ENCODE results near the gene NUDT1. TPM values are rescaled to one million over a fixed set of nuclear protein-coding genes. Genes with fewer than 3 reads are reported as not detected.

The NUDT1 gene
- total and polyA plus RNA-seq, 2 experiments from 2014 or later = 54.5 to 163 TPM

DNA sequence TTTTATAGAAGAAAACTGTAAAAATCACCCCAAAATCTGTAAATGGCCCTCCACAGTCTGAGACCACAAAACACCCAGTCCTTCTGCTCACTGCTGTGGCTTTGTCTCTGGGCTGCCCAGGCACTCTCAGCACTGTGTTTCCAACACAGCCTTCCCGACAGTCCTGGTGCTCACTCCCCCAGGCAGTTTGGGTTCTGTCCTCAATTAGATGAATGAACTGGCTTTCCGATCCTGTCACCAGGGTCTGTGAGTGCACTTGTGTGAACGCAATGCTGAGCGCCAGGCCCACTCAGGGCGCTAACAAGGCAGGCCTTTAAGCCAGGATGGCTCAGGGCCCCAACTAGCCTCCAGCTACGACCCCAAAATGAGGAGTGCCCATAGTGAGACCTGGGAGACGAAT is 12.6 kb upstream of the NUDT1 start:
- Mint-ChIP-seq H3K36me3 (ENCODE audit: low read depth) (peaks cover 59% of the 10 kb centered on the region), H3K4me3 (no peak overlapping the region), H3K4me1 (peaks cover 12% of the 10 kb centered on the region), H3K27ac (no peak overlapping the region), H3K9me3 (no peaks in the 10 kb centered on the region), H3K27me3 (ENCODE audit: insufficient read depth, low read depth, poor library complexity) (peaks cover 15% of the 10 kb centered on the region)
- no peaks in the 10 kb centered on the region for H3K27me3 ChIP-seq (ENCODE audit: insufficient read depth)
- peaks cover 2% of the 10 kb centered on the region; the same call in 1 of the 2 replicates for H3F3A ChIP-seq (replicated peaks; ENCODE audit: low read depth)
- H3K4me1 ChIP-seq (ENCODE audit: insufficient read depth) = peaks cover 18% of the 10 kb centered on the region
- peaks cover 68% of the 10 kb centered on the region for H3K79me2 ChIP-seq (replicated peaks; ENCODE audit: insufficient read depth)
- peaks cover 3% of the 10 kb centered on the region; the same call in 1 of the 2 replicates for H3K36me3 ChIP-seq (ENCODE audit: insufficient read depth)
- ATAC-seq (no peak), DNase-seq (ENCODE audit: low spot score) (no peak)
- no peak overlapping the region for H3K4me3 ChIP-seq
- no peak overlapping the region for H2AFZ ChIP-seq
- no peak overlapping the region for H3K4me2 ChIP-seq
- H3K9me2 ChIP-seq (ENCODE audit: insufficient read depth) = no peaks in the 10 kb centered on the region
- no peak overlapping the region for H3K27ac ChIP-seq (ENCODE audit: low read depth)
- TF ChIP-seq, protein P1, sequence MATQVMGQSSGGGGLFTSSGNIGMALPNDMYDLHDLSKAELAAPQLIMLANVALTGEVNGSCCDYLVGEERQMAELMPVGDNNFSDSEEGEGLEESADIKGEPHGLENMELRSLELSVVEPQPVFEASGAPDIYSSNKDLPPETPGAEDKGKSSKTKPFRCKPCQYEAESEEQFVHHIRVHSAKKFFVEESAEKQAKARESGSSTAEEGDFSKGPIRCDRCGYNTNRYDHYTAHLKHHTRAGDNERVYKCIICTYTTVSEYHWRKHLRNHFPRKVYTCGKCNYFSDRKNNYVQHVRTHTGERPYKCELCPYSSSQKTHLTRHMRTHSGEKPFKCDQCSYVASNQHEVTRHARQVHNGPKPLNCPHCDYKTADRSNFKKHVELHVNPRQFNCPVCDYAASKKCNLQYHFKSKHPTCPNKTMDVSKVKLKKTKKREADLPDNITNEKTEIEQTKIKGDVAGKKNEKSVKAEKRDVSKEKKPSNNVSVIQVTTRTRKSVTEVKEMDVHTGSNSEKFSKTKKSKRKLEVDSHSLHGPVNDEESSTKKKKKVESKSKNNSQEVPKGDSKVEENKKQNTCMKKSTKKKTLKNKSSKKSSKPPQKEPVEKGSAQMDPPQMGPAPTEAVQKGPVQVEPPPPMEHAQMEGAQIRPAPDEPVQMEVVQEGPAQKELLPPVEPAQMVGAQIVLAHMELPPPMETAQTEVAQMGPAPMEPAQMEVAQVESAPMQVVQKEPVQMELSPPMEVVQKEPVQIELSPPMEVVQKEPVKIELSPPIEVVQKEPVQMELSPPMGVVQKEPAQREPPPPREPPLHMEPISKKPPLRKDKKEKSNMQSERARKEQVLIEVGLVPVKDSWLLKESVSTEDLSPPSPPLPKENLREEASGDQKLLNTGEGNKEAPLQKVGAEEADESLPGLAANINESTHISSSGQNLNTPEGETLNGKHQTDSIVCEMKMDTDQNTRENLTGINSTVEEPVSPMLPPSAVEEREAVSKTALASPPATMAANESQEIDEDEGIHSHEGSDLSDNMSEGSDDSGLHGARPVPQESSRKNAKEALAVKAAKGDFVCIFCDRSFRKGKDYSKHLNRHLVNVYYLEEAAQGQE (IDR thresholded peaks at IDR 0.05; ENCODE audit: unreplicated experiment) = no peak
- TF ChIP-seq, protein P2, sequence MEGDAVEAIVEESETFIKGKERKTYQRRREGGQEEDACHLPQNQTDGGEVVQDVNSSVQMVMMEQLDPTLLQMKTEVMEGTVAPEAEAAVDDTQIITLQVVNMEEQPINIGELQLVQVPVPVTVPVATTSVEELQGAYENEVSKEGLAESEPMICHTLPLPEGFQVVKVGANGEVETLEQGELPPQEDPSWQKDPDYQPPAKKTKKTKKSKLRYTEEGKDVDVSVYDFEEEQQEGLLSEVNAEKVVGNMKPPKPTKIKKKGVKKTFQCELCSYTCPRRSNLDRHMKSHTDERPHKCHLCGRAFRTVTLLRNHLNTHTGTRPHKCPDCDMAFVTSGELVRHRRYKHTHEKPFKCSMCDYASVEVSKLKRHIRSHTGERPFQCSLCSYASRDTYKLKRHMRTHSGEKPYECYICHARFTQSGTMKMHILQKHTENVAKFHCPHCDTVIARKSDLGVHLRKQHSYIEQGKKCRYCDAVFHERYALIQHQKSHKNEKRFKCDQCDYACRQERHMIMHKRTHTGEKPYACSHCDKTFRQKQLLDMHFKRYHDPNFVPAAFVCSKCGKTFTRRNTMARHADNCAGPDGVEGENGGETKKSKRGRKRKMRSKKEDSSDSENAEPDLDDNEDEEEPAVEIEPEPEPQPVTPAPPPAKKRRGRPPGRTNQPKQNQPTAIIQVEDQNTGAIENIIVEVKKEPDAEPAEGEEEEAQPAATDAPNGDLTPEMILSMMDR (conservative IDR thresholded peaks at IDR 0.05; ENCODE audit: low read depth in 2 of 2) = no peak
- no peak for TF ChIP-seq NANOG (IDR thresholded peaks at IDR 0.05; ENCODE audit: borderline replicate concordance)
- no peak for TF ChIP-seq CREB1 (CRISPR knock-in tag; IDR thresholded peaks at IDR 0.05; ENCODE audit: low read depth)
- no peak for TF ChIP-seq EZH2 (IDR thresholded peaks at IDR 0.05; ENCODE audit: low read depth, unreplicated experiment)
- no peak for TF ChIP-seq JUNB (IDR thresholded peaks at IDR 0.05; ENCODE audit: unreplicated experiment)
- no peak for TF ChIP-seq ZNF331 (CRISPR knock-in tag; IDR thresholded peaks at IDR 0.05; ENCODE audit: low read depth)
- no peak for TF ChIP-seq EZH2phosphoT487 (IDR thresholded peaks at IDR 0.05; ENCODE audit: unreplicated experiment)
- TF ChIP-seq ZNF114 (CRISPR knock-in tag; IDR thresholded peaks at IDR 0.05) = no peak
- no peak for TF ChIP-seq STAT1 (IDR thresholded peaks at IDR 0.05; ENCODE audit: unreplicated experiment)
- TF ChIP-seq, protein P3, sequence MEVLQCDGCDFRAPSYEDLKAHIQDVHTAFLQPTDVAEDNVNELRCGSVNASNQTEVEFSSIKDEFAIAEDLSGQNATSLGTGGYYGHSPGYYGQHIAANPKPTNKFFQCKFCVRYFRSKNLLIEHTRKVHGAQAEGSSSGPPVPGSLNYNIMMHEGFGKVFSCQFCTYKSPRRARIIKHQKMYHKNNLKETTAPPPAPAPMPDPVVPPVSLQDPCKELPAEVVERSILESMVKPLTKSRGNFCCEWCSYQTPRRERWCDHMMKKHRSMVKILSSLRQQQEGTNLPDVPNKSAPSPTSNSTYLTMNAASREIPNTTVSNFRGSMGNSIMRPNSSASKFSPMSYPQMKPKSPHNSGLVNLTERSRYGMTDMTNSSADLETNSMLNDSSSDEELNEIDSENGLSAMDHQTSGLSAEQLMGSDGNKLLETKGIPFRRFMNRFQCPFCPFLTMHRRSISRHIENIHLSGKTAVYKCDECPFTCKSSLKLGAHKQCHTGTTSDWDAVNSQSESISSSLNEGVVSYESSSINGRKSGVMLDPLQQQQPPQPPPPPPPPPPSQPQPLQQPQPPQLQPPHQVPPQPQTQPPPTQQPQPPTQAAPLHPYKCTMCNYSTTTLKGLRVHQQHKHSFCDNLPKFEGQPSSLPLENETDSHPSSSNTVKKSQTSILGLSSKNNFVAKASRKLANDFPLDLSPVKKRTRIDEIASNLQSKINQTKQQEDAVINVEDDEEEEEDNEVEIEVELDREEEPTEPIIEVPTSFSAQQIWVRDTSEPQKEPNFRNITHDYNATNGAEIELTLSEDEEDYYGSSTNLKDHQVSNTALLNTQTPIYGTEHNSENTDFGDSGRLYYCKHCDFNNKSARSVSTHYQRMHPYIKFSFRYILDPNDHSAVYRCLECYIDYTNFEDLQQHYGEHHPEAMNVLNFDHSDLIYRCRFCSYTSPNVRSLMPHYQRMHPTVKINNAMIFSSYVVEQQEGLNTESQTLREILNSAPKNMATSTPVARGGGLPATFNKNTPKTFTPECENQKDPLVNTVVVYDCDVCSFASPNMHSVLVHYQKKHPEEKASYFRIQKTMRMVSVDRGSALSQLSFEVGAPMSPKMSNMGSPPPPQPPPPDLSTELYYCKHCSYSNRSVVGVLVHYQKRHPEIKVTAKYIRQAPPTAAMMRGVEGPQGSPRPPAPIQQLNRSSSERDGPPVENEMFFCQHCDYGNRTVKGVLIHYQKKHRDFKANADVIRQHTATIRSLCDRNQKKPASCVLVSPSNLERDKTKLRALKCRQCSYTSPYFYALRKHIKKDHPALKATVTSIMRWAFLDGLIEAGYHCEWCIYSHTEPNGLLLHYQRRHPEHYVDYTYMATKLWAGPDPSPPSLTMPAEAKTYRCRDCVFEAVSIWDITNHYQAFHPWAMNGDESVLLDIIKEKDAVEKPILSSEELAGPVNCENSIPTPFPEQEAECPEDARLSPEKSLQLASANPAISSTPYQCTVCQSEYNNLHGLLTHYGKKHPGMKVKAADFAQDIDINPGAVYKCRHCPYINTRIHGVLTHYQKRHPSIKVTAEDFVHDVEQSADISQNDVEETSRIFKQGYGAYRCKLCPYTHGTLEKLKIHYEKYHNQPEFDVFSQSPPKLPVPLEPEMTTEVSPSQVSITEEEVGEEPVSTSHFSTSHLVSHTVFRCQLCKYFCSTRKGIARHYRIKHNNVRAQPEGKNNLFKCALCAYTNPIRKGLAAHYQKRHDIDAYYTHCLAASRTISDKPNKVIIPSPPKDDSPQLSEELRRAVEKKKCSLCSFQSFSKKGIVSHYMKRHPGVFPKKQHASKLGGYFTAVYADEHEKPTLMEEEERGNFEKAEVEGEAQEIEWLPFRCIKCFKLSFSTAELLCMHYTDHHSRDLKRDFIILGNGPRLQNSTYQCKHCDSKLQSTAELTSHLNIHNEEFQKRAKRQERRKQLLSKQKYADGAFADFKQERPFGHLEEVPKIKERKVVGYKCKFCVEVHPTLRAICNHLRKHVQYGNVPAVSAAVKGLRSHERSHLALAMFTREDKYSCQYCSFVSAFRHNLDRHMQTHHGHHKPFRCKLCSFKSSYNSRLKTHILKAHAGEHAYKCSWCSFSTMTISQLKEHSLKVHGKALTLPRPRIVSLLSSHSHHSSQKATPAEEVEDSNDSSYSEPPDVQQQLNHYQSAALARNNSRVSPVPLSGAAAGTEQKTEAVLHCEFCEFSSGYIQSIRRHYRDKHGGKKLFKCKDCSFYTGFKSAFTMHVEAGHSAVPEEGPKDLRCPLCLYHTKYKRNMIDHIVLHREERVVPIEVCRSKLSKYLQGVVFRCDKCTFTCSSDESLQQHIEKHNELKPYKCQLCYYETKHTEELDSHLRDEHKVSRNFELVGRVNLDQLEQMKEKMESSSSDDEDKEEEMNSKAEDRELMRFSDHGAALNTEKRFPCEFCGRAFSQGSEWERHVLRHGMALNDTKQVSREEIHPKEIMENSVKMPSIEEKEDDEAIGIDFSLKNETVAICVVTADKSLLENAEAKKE (CRISPR knock-in tag; IDR thresholded peaks at IDR 0.05) = no peak
- TF ChIP-seq, protein P4, sequence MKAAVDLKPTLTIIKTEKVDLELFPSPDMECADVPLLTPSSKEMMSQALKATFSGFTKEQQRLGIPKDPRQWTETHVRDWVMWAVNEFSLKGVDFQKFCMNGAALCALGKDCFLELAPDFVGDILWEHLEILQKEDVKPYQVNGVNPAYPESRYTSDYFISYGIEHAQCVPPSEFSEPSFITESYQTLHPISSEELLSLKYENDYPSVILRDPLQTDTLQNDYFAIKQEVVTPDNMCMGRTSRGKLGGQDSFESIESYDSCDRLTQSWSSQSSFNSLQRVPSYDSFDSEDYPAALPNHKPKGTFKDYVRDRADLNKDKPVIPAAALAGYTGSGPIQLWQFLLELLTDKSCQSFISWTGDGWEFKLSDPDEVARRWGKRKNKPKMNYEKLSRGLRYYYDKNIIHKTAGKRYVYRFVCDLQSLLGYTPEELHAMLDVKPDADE (IDR thresholded peaks at IDR 0.05) = no peak
- no peak for TF ChIP-seq POLR2AphosphoS5 (IDR thresholded peaks at IDR 0.05; ENCODE audit: low read depth)
- peaks cover 12% of the 10 kb centered on the region for H4K20me1 ChIP-seq (replicated peaks; ENCODE audit: insufficient read depth)

Measured in GM23338 (cell line).